ENCODE measurements around the gene COX7B2. TPM values are rescaled to one million over a fixed set of nuclear protein-coding genes. Genes with fewer than 3 reads are reported as not detected.

Gene COX7B2
- total and polyA plus RNA-seq, 2 of the 4 experiments (the other 2 are of a cell fraction): not detected

DNA sequence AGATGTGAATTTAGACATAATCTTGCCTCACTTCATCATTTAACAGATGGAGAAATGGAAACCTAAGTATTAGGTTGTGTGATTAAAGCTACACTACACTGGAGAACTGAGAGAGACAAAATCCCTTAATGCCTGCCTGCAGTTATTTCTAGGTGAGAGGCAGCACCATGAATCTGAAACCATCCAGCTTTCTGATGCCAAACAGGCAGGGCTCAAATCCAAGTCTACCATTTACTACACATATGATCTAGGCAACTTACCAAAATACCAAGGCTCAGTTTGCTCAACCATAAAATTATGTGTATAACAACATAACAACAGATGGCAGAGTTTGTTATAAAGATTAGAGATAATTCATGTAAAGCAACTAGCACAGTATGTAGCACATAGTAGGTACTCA, 45.6 kb upstream of the COX7B2 start:
- Histone ChIP-seq H4K20me1 (ENCODE audit: insufficient read depth, low read length) (no peaks in the 10 kb centered on the region), H4K91ac (ENCODE audit: insufficient read depth, low read depth, low read length) (no peak overlapping the region), H3K9me3 (ENCODE audit: control insufficient read depth, insufficient read depth, low read length) (no peaks in the 10 kb centered on the region), H2AFZ (replicated peaks; ENCODE audit: low read length, poor library complexity) (no peak overlapping the region), H2BK120ac (ENCODE audit: low read depth, low read length) (no peak overlapping the region), H2BK15ac (ENCODE audit: low read depth, low read length) (no peak overlapping the region), H2AK9ac (replicated peaks; ENCODE audit: low read depth, low read length, poor library complexity) (no peak overlapping the region), H3K36me3 (ENCODE audit: control insufficient read depth, insufficient read depth, low read length) (no peaks in the 10 kb centered on the region), H3K4me3 (ENCODE audit: insufficient read depth, low read depth, low read length) (no peak overlapping the region), H3K23ac (ENCODE audit: low read depth, low read length) (no peak overlapping the region), H3K4me2 (ENCODE audit: low read depth, low read length) (no peak overlapping the region), H3K4ac (ENCODE audit: low read depth, low read length) (no peak overlapping the region), H3K56ac (ENCODE audit: extremely low read depth, insufficient read depth, low read length) (no peak overlapping the region), H4K5ac (ENCODE audit: low read depth, low read length) (no peak overlapping the region), H2BK20ac (ENCODE audit: low read depth, low read length) (no peak overlapping the region), H3K14ac (replicated peaks; ENCODE audit: low read depth, low read length) (no peak overlapping the region), H2AK5ac (ENCODE audit: low read depth, low read length) (no peak overlapping the region), H3K9me1 (ENCODE audit: insufficient read depth, low read length) (no peaks in the 10 kb centered on the region), H3K18ac (ENCODE audit: low read depth, low read length) (no peak overlapping the region), H3K27me3 (ENCODE audit: control insufficient read depth, insufficient read depth, low read length) (no peaks in the 10 kb centered on the region), H3K27ac (ENCODE audit: insufficient read depth, low read length) (no peak overlapping the region), H3K9ac (ENCODE audit: low read depth, low read length) (no peak overlapping the region), H3K4me1 (ENCODE audit: control insufficient read depth, insufficient read depth, low read length) (peaks cover 6% of the 10 kb centered on the region), H2BK5ac (ENCODE audit: low read depth, low read length, poor library complexity, severe bottlenecking) (no peak overlapping the region), H4K8ac (ENCODE audit: low read depth in 2 of 2, low read length in 2 of 2) (no peak overlapping the region), H3K79me1 (ENCODE audit: low read depth in 1 of 2, low read length in 2 of 2) (no peaks in the 10 kb centered on the region)
- ATAC-seq (ENCODE audit: low read depth): no peak
- dilution Hi-C loops (cut with HindIII; ENCODE audit: low sequenced_read_pairs, unreplicated experiment) (no loop called here), in situ Hi-C loops (cut with MboI; ENCODE audit: low sequenced_read_pairs) (no loop called here), intact Hi-C loops (cut with micrococcal nuclease) (loop anchor here (5.0 kb wide), 1 partner anchor 48 kb away; no protein-coding TSS in a partner anchor)
- DNase-seq: no peak
- TF ChIP-seq RFX5 (IDR thresholded peaks at IDR 0.05; ENCODE audit: low read depth, low read length) (no peak), FOS (IDR thresholded peaks at IDR 0.05; ENCODE audit: low read depth, low read length) (no peak), BHLHE40 (IDR thresholded peaks at IDR 0.05; ENCODE audit: low read depth, low read length) (no peak), CEBPB (IDR thresholded peaks at IDR 0.05; ENCODE audit: low read depth, low read length) (no peak), MXI1 (IDR thresholded peaks at IDR 0.05; ENCODE audit: borderline replicate concordance, low read depth, low read length) (no peak), MAZ (IDR thresholded peaks at IDR 0.05; ENCODE audit: borderline replicate concordance, low read depth, low read length) (no peak), CHD1 (IDR thresholded peaks at IDR 0.05; ENCODE audit: low read depth, low read length) (no peak), NFE2L2 (IDR thresholded peaks at IDR 0.05; ENCODE audit: low read depth, low read length) (no peak)
- TF ChIP-seq, protein P1, sequence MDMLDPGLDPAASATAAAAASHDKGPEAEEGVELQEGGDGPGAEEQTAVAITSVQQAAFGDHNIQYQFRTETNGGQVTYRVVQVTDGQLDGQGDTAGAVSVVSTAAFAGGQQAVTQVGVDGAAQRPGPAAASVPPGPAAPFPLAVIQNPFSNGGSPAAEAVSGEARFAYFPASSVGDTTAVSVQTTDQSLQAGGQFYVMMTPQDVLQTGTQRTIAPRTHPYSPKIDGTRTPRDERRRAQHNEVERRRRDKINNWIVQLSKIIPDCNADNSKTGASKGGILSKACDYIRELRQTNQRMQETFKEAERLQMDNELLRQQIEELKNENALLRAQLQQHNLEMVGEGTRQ (IDR thresholded peaks at IDR 0.05; ENCODE audit: low read depth, low read length): no peak
- TF ChIP-seq, protein P2, sequence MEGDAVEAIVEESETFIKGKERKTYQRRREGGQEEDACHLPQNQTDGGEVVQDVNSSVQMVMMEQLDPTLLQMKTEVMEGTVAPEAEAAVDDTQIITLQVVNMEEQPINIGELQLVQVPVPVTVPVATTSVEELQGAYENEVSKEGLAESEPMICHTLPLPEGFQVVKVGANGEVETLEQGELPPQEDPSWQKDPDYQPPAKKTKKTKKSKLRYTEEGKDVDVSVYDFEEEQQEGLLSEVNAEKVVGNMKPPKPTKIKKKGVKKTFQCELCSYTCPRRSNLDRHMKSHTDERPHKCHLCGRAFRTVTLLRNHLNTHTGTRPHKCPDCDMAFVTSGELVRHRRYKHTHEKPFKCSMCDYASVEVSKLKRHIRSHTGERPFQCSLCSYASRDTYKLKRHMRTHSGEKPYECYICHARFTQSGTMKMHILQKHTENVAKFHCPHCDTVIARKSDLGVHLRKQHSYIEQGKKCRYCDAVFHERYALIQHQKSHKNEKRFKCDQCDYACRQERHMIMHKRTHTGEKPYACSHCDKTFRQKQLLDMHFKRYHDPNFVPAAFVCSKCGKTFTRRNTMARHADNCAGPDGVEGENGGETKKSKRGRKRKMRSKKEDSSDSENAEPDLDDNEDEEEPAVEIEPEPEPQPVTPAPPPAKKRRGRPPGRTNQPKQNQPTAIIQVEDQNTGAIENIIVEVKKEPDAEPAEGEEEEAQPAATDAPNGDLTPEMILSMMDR (conservative IDR thresholded peaks at IDR 0.05; ENCODE audit: low read depth, low read length): no peak
- no TSS peak for BruUV-seq (replicated peaks)
- ChIA-PET POLR2A (ENCODE audit: unreplicated experiment) (interaction anchor here (0.7 kb wide), 1 partner anchor 1742 kb away, joined by 15 read pairs; no protein-coding TSS in a partner anchor), CTCF (interaction anchor here (0.6 kb wide), 1 partner anchor 428 kb away, joined by 3 read pairs; no protein-coding TSS in a partner anchor)

Measured in IMR-90 (cell line).